ENCODE results near the gene TFB2M. TPM values are rescaled to one million over a fixed set of nuclear protein-coding genes. Genes with fewer than 3 reads are reported as not detected.
"Not testable (repeated sequence)": the region's sequence is repeated elsewhere in the genome, so short reads cannot be mapped to it uniquely, and the experiment has no call there.

The TFB2M gene
- total and polyA plus RNA-seq, 7 experiments from 2014 or later: 9.5 to 18.2 (median 10.8) TPM

DNA sequence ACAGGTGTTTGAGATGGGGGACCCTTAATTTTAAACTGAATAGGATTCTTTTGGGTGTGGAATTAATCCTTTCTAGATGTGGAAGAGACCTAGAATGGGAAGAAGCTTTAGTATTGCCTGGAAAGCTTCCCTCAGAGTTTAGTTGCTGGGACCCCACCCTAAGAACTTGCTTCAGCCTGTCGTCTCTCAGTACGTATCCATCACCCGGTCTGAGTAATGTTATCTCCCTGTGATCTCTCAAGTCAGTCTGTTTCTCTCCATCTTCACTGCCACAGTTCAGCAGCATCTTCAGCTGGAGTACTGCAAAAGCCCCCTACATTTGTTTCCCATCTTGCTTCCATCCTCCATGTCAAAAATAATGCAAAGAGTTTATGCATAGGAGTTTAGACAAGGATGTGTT is 29.1 kb upstream of the TFB2M start:
- Histone ChIP-seq H3K4me1 (ENCODE audit: control insufficient read depth in 2 of 2, insufficient read depth in 2 of 2, low read length in 2 of 2) (peaks cover 0 to 14% of the 10 kb centered on the region in 2 donors), H3K9me3 (ENCODE audit: control insufficient read depth in 2 of 3, low read length in 3 of 3) (no peaks in the 10 kb centered on the region), H3K27ac (ENCODE audit: low read depth, low read length) (no peak overlapping the region), H3K36me3 (ENCODE audit: control insufficient read depth in 2 of 3, insufficient read depth in 3 of 3, low read length in 3 of 3) (peaks cover 0 to 27% (median 7%) of the 10 kb centered on the region in 3 experiments), H3K4me3 (ENCODE audit: low read length) (no peak overlapping the region), H3K27me3 (ENCODE audit: control insufficient read depth in 2 of 2, insufficient read depth in 2 of 2, low read length in 2 of 2) (no peaks in the 10 kb centered on the region)
- ATAC-seq: no peak
- Mint-ChIP-seq H3K27ac (peak overlapping the region in 6 of 9 donors; percentile 13 to 55 (median 34)), H3K9me3 (peaks cover 0 to 4% (median 0%) of the 10 kb centered on the region in 11 donors), H3K27me3 (no peaks in the 10 kb centered on the region), H3K4me1 (peaks cover 5 to 88% (median 81%) of the 10 kb centered on the region in 7 donors), H3K4me3 (peak overlapping the region in 4 of 10 donors; percentile 11 to 49 (median 32)), H3K36me3 (peaks cover 4 to 64% (median 28%) of the 10 kb centered on the region in 5 donors)
- CTCF ChIA-PET: interaction anchor here (0.6 kb wide), 1 partner anchor 14 kb away, joined by 3 read pairs; no protein-coding TSS in a partner anchor
- POLR2A ChIA-PET: interaction anchor here (0.7 to 0.9 kb wide), 2 partner anchors 16 to 29 kb away, joined by 3 read pairs; no protein-coding TSS in a partner anchor
- no peak for DNase-seq
- intact Hi-C loops (cut with micrococcal nuclease): no loop called here

- intact Hi-C loops (cut with micrococcal nuclease): no loop called here
- no peaks in the 10 kb centered on the region for H3K9me3 ChIP-seq (ENCODE audit: control insufficient read depth in 2 of 3, low read length in 3 of 3)
- ChIA-PET POLR2A (interaction anchor here (0.6 kb wide), 1 partner anchor 31 kb away, joined by 3 read pairs; no protein-coding TSS in a partner anchor), CTCF (no interaction called here)
- H3K27me3 ChIP-seq (ENCODE audit: control insufficient read depth in 2 of 2, insufficient read depth in 2 of 2, low read length in 2 of 2): no peaks in the 10 kb centered on the region
- Mint-ChIP-seq H3K9me3 (peaks cover 0 to 8% (median 2%) of the 10 kb centered on the region in 11 donors), H3K4me1 (peaks cover 12 to 78% (median 69%) of the 10 kb centered on the region in 7 donors), H3K27me3 (no peaks in the 10 kb centered on the region), H3K27ac (peak overlapping the region in 4 of 9 donors; percentile 6 to 51 (median 38)), H3K4me3 (peak overlapping the region in 4 of 10 donors; percentile 18 to 42 (median 22)), H3K36me3 (peaks cover 4 to 56% (median 36%) of the 10 kb centered on the region in 5 donors)
- H3K4me3 ChIP-seq (ENCODE audit: low read length): no peak overlapping the region
- DNase-seq (no peak), ATAC-seq (no peak)
- peaks cover 0 to 24% (median 7%) of the 10 kb centered on the region in 3 experiments for H3K36me3 ChIP-seq (ENCODE audit: control insufficient read depth in 2 of 3, insufficient read depth in 3 of 3, low read length in 3 of 3)
- peaks cover 0 to 10% of the 10 kb centered on the region in 2 donors for H3K4me1 ChIP-seq (ENCODE audit: control insufficient read depth in 2 of 2, insufficient read depth in 2 of 2, low read length in 2 of 2)
- H3K27ac ChIP-seq (ENCODE audit: low read depth, low read length): no peak overlapping the region
Observed at GRCh38 chr1:246592695-246593094, 26.6 kb upstream of the TFB2M start.

- Histone ChIP-seq H3K4me1 (ENCODE audit: control insufficient read depth in 2 of 2, insufficient read depth in 2 of 2, low read length in 2 of 2) (peaks cover 0 to 15% of the 10 kb centered on the region in 2 donors), H3K27me3 (ENCODE audit: control insufficient read depth in 2 of 2, insufficient read depth in 2 of 2, low read length in 2 of 2) (no peaks in the 10 kb centered on the region), H3K4me3 (ENCODE audit: low read length) (no peak overlapping the region), H3K36me3 (ENCODE audit: control insufficient read depth in 2 of 3, insufficient read depth in 3 of 3, low read length in 3 of 3) (peaks cover 0 to 19% (median 7%) of the 10 kb centered on the region in 3 experiments), H3K27ac (ENCODE audit: low read depth, low read length) (no peak overlapping the region), H3K9me3 (ENCODE audit: control insufficient read depth in 2 of 3, low read length in 3 of 3) (no peaks in the 10 kb centered on the region)
- Mint-ChIP-seq H3K36me3 (peaks cover 4 to 51% (median 36%) of the 10 kb centered on the region in 5 donors), H3K4me3 (peak overlapping the region in 3 of 10 donors; percentile 18 to 63 (median 55)), H3K27me3 (no peaks in the 10 kb centered on the region), H3K27ac (no peak overlapping the region), H3K4me1 (peaks cover 18 to 78% (median 69%) of the 10 kb centered on the region in 7 donors), H3K9me3 (peaks cover 0 to 8% (median 2%) of the 10 kb centered on the region in 11 donors)
- DNase-seq (no peak), ATAC-seq (no peak)
- CTCF ChIA-PET: no interaction called here
- POLR2A ChIA-PET: interaction anchor here (0.9 kb wide), 1 partner anchor 18 kb away, joined by 4 read pairs; no protein-coding TSS in a partner anchor
- intact Hi-C loops (cut with micrococcal nuclease): loop anchor here in 1 of 2 donors (1.0 kb wide), 1 partner anchor 15 kb away; no protein-coding TSS in a partner anchor
Observed at GRCh38 chr1:246591958-246592357, 25.9 kb upstream of the TFB2M start.

DNA sequence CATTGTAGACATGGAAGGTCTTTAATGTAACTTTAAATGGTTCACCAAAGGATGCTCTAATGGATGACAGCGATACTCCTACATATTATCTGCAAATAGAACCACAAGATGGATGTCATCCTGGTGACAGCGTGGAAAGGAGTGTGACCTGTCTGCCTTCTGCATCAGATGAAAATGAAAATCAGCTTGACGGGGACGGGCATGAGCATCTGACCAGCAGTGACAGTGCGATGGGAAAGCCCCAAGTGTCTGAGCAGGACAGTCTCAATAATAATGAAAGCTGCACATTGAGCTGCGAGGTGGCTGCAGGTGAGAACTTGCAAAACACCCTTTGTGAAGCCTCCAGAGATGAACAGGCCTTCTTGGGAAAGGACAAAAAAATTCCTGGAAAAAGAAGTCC is 25.4 kb upstream of the TFB2M start:
- H3K4me1 ChIP-seq (ENCODE audit: control insufficient read depth in 2 of 2, insufficient read depth in 2 of 2, low read length in 2 of 2): peaks cover 0 to 12% of the 10 kb centered on the region in 2 donors
- H3K27me3 ChIP-seq (ENCODE audit: control insufficient read depth in 2 of 2, insufficient read depth in 2 of 2, low read length in 2 of 2): no peaks in the 10 kb centered on the region
- intact Hi-C loops (cut with micrococcal nuclease): loop anchor here in 1 of 2 donors (1.0 kb wide), 1 partner anchor 14 kb away; no protein-coding TSS in a partner anchor
- Mint-ChIP-seq H3K27ac (peak overlapping the region in 2 of 9 donors; percentile 27 to 59), H3K4me1 (peaks cover 18 to 76% (median 67%) of the 10 kb centered on the region in 7 donors), H3K27me3 (no peaks in the 10 kb centered on the region), H3K4me3 (peak overlapping the region in 4 of 10 donors; percentile 9 to 56 (median 48)), H3K9me3 (peaks cover 0 to 8% (median 2%) of the 10 kb centered on the region in 11 donors), H3K36me3 (peaks cover 4 to 47% (median 36%) of the 10 kb centered on the region in 5 donors)
- DNase-seq (no peak), ATAC-seq (no peak)
- ChIA-PET POLR2A (interaction anchor here (0.7 to 1.2 kb wide), 3 partner anchors 12 to 21 kb away, joined by 3 to 5 read pairs (median 4); no protein-coding TSS in a partner anchor), CTCF (no interaction called here)
- H3K4me3 ChIP-seq (ENCODE audit: low read length): no peak overlapping the region
- H3K36me3 ChIP-seq (ENCODE audit: control insufficient read depth in 2 of 3, insufficient read depth in 3 of 3, low read length in 3 of 3): peaks cover 0 to 19% (median 7%) of the 10 kb centered on the region in 3 experiments
- H3K9me3 ChIP-seq (ENCODE audit: control insufficient read depth in 2 of 3, low read length in 3 of 3): no peaks in the 10 kb centered on the region
- H3K27ac ChIP-seq (ENCODE audit: low read depth, low read length): no peak overlapping the region

- no peak overlapping the region for H3K27ac ChIP-seq (ENCODE audit: low read depth, low read length)
- ChIA-PET CTCF (no interaction called here), POLR2A (interaction anchor here (0.7 to 1.2 kb wide), 4 partner anchors 12 to 29 kb away, joined by 3 to 5 read pairs (median 4); no protein-coding TSS in a partner anchor)
- peaks cover 0 to 19% (median 7%) of the 10 kb centered on the region in 3 experiments for H3K36me3 ChIP-seq (ENCODE audit: control insufficient read depth in 2 of 3, insufficient read depth in 3 of 3, low read length in 3 of 3)
- intact Hi-C loops (cut with micrococcal nuclease): loop anchor here in 1 of 2 donors (1.0 kb wide), 1 partner anchor 14 kb away; no protein-coding TSS in a partner anchor
- no peaks in the 10 kb centered on the region for H3K27me3 ChIP-seq (ENCODE audit: control insufficient read depth in 2 of 2, insufficient read depth in 2 of 2, low read length in 2 of 2)
- no peaks in the 10 kb centered on the region for H3K27me3 Mint-ChIP-seq
- no peak overlapping the region for H3K4me3 ChIP-seq (ENCODE audit: low read length)
- peak overlapping the region in 3 of 9 donors; percentile 13 to 59 (median 38) for H3K27ac Mint-ChIP-seq
- H3K9me3 ChIP-seq (ENCODE audit: control insufficient read depth in 2 of 3, low read length in 3 of 3): no peaks in the 10 kb centered on the region
- peak overlapping the region in 5 of 10 donors; percentile 9 to 56 (median 40) for H3K4me3 Mint-ChIP-seq
- DNase-seq: no peak
- H3K9me3 Mint-ChIP-seq: peaks cover 0 to 8% (median 2%) of the 10 kb centered on the region in 11 donors
- H3K4me1 Mint-ChIP-seq: peaks cover 18 to 75% (median 68%) of the 10 kb centered on the region in 7 donors
- H3K4me1 ChIP-seq (ENCODE audit: control insufficient read depth in 2 of 2, insufficient read depth in 2 of 2, low read length in 2 of 2): peaks cover 0 to 11% of the 10 kb centered on the region in 2 donors
- no peak for ATAC-seq
- H3K36me3 Mint-ChIP-seq: peaks cover 4 to 45% (median 36%) of the 10 kb centered on the region in 5 donors
Observed at GRCh38 chr1:246591047-246591446, 25.0 kb upstream of the TFB2M start.

- Mint-ChIP-seq H3K4me1 (peaks cover 18 to 74% (median 57%) of the 10 kb centered on the region in 7 donors), H3K4me3 (peak overlapping the region in 4 of 10 donors; percentile 2 to 55 (median 24)), H3K27ac (peak overlapping the region in 1 of 9 donors; percentile 20), H3K36me3 (peaks cover 4 to 39% (median 29%) of the 10 kb centered on the region in 5 donors)
- ATAC-seq; H3K27me3 Mint-ChIP-seq; H3K27ac ChIP-seq (ENCODE audit: low read depth, low read length); POLR2A ChIA-PET; H3K9me3 ChIP-seq (ENCODE audit: control insufficient read depth in 2 of 3, low read length in 3 of 3); DNase-seq; intact Hi-C loops (cut with micrococcal nuclease); H3K27me3 ChIP-seq (ENCODE audit: control insufficient read depth in 2 of 2, insufficient read depth in 2 of 2, low read length in 2 of 2); CTCF ChIA-PET; H3K9me3 Mint-ChIP-seq; H3K4me3 ChIP-seq (ENCODE audit: low read length): not testable (repeated sequence)
- Histone ChIP-seq H3K4me1 (ENCODE audit: control insufficient read depth in 2 of 2, insufficient read depth in 2 of 2, low read length in 2 of 2) (peaks cover 0 to 11% of the 10 kb centered on the region in 2 donors), H3K36me3 (ENCODE audit: control insufficient read depth in 2 of 3, insufficient read depth in 3 of 3, low read length in 3 of 3) (peaks cover 0 to 23% (median 7%) of the 10 kb centered on the region in 3 experiments)
Observed at GRCh38 chr1:246589919-246590318, 23.9 kb upstream of the TFB2M start.
